Measurements from ENCODE around the gene NEK3.
"Not testable (repeated sequence)": the region's sequence is repeated elsewhere in the genome, so short reads cannot be mapped to it uniquely, and the experiment has no call there.

Gene NEK3

DNA sequence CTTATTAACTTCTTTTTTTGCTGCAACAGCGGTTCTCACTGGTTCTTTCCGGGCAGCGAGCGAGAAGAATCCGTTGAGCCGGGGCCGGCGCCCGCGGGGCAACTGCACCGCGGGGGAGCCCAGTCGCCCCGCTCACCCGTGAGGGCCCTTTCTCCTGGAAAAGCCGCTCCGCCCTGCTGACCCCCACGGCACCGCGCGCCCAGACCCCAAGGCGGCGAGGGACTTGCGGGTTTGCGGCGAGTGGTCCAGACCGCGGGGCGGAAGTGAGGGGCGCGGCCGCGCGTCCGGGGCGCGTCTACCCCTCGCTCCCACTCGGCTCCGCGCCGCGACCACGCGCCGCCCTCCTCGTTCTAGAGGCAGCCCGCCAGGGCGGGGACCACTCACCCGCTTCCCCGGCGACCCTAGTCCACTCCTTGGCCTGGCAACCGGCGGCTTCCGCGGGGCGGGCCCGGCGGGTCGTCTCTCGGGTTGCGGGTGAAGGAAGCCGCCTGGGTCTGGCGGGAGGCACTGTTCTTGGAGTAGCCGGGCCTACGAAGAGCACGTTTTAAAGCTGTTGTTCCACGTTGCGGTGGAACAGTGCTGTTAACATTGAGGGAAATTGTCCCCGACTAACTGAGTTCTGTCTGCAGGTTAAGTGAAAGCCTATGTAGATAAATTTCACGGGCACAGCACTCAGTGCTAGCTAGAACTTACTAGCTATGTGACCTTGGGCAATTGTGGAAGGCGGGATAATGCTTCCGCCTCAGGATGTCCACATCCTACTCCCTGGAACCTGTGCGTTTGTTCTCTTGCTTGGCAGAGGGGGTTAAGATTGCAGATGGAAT, at the start of gene NEK3:
Gene NEK3 (minus strand): TSS at position 439 of the 824 bp plus-strand sequence. CDS start 3,406 bp downstream, outside the sequence.
- peak within 1 kb of the TSS; percentile 73 for H3K4me3 ChIP-seq (replicated peaks; ENCODE audit: low read depth, low read length)
- peak; percentile 78 for DNase-seq (ENCODE audit: extremely low read depth, insufficient read length)
- no peak for TF ChIP-seq CTCF (IDR thresholded peaks at IDR 0.05; ENCODE audit: insufficient read depth, low read length, poor library complexity, severe bottlenecking)
- no peaks in the 10 kb centered on the region for H3K27me3 ChIP-seq (replicated peaks; ENCODE audit: control insufficient read depth, insufficient read depth, low read length)
- no peaks in the 10 kb centered on the region for H3K36me3 ChIP-seq (ENCODE audit: control insufficient read depth, insufficient read depth, low read length)

DNA sequence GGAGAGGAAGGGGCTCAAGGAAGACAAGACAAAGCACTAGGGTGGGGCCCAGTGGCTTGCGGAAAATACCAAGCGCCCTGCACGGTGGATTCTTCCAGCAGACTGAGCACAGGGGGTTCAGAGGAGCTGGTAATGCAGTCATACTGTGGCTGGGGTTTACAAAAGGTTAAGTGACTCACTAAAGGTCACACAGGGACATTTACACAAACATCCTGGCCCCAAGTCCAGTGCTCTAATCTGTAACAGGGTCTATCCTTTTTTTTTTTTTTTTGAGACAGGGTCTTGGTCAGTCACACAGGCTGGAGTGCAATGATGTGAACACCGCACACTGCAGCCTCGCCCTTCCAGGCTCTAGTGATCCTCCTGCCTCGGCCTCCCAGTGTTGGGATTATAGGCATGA, 49.0 kb upstream of the NEK3 start:
- not testable (repeated sequence) for DNase-seq (ENCODE audit: extremely low read depth, insufficient read length)

GRCh38 chr13:52207896-52208295, 48.5 kb upstream of the NEK3 start:
- not testable (repeated sequence) for H3K36me3 ChIP-seq (ENCODE audit: control insufficient read depth, insufficient read depth, low read length); DNase-seq (ENCODE audit: extremely low read depth, insufficient read length)

More for the DNA sequence above, 49.0 kb upstream of the NEK3 start:
- H3K27me3 ChIP-seq (replicated peaks; ENCODE audit: control insufficient read depth, insufficient read depth, low read length); H3K36me3 ChIP-seq (ENCODE audit: control insufficient read depth, insufficient read depth, low read length); H3K4me3 ChIP-seq (replicated peaks; ENCODE audit: low read depth, low read length): not testable (repeated sequence)

DNA sequence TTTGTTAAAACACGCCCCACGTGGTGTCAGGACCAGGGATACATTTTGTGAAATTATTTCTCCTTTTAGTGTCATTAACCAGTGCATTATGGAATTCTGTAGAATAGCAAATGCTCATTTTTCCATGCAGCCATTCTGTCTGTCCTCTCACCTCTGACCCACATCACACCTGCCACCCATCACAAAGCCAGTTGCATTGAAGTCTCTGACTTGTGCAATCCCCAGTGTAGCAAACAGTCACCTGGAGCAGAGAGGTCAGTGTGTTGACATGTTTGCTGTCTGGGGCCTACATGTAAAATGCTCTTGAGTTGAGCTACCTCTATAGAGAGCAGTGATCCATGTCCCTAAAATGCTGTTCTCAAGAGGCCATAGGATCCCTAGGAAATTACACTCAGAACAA, 47.9 kb upstream of the NEK3 start:
- DNase-seq (ENCODE audit: extremely low read depth, insufficient read length); H3K27me3 ChIP-seq (replicated peaks; ENCODE audit: control insufficient read depth, insufficient read depth, low read length); H3K36me3 ChIP-seq (ENCODE audit: control insufficient read depth, insufficient read depth, low read length); H3K4me3 ChIP-seq (replicated peaks; ENCODE audit: low read depth, low read length): not testable (repeated sequence)

More at GRCh38 chr13:52207896-52208295, 48.5 kb upstream of the NEK3 start:
- not testable (repeated sequence) for H3K4me3 ChIP-seq (replicated peaks; ENCODE audit: low read depth, low read length); H3K27me3 ChIP-seq (replicated peaks; ENCODE audit: control insufficient read depth, insufficient read depth, low read length)

DNA sequence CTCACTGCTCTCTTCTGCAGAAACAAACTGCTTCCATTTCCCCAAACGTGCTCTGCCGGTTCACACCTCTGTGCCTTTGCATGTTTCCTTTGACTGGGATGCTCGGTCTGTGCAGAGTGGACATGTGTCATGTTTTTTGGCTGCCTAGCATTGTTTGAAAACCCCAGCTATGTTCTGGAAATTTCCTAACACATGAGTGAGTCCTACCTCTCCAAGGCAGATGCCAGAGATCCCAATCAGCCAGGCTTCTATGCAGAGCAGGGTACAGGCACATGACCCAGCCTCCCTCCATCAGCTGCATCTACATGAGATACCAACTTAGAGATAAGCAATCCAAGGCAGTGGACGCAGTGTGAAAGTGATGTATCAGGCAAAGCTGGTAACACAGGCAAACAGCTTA, 45.1 kb upstream of the NEK3 start:
- H3K4me3 ChIP-seq (replicated peaks; ENCODE audit: low read depth, low read length); H3K36me3 ChIP-seq (ENCODE audit: control insufficient read depth, insufficient read depth, low read length); DNase-seq (ENCODE audit: extremely low read depth, insufficient read length); H3K27me3 ChIP-seq (replicated peaks; ENCODE audit: control insufficient read depth, insufficient read depth, low read length): not testable (repeated sequence)

DNA sequence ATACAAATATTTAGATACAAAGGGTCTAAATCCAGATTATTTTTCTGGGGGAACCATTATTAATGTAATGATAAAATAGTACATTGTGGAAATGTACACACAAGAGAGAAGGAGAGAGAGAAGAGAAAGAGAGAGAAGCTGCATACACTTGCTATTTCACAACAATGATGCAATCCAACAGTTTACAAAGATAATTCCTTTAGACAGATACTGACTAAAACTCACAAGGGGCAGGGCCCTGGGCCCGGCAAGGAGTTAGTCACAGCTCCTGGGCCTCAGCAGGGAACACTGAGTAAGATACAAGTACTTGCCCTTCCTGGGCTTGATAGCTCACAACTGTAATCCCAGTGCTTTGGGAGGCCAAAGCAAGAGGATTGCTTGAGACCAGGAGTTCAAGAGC, 44.5 kb upstream of the NEK3 start:
- not testable (repeated sequence) for H3K36me3 ChIP-seq (ENCODE audit: control insufficient read depth, insufficient read depth, low read length); DNase-seq (ENCODE audit: extremely low read depth, insufficient read length); H3K4me3 ChIP-seq (replicated peaks; ENCODE audit: low read depth, low read length); H3K27me3 ChIP-seq (replicated peaks; ENCODE audit: control insufficient read depth, insufficient read depth, low read length)

DNA sequence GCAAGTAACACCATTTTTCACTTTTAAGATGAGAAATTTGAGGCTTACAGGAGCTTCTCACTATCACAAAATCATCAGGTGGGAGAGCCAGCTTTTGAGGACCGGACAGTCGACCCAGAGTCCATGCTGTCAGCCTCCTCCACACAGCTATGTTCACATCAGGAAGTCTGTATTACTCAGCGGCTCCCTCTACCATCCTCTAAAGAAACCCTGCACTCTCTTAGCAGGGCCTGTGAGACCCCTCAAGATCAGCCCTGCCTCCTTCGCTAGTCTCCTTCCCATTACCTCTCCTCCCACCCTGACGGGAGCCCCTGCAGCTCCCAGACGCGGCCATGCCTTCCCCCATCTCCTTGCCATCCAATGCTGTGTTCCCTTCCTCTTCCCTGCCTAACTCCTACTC, 43.1 kb upstream of the NEK3 start:
- H3K27me3 ChIP-seq (replicated peaks; ENCODE audit: control insufficient read depth, insufficient read depth, low read length); H3K4me3 ChIP-seq (replicated peaks; ENCODE audit: low read depth, low read length); DNase-seq (ENCODE audit: extremely low read depth, insufficient read length); H3K36me3 ChIP-seq (ENCODE audit: control insufficient read depth, insufficient read depth, low read length): not testable (repeated sequence)

DNA sequence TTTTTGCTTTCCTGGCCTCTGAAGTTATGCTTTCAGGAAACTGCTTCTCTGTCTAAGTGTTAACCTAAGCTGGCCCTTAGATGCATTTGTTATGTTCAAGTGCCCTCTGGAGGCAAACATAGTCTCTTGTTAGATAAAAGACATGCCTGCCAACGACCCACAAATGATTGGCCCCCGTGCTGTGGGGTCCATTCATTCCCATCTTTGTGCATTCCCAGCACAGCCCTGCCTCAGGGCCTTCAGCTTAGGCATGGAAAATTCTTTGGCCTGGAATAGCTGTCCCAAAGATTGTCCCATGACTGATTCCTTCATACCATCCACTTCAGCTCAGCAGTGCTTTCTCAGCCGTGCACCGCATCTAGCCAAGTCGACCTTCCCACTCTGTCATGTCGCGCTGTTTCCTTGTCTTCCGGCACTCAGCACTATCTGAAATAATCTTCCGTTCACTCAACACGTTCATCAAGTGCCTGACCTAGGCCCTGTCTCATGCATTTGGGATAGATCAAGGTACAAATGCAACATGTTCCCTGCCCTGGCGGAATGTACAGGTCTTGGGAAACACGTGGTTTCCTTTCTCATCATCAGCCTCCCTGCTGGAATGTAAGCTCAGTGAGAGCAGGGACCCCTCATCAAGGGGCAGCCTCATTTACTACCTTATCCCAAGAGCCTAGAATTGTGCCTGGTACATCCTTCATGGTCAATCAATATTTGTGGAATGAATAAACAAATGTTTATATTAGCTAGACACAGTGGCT, 42.2 kb upstream of the NEK3 start:
- peak; percentile 24 for TF ChIP-seq CTCF (IDR thresholded peaks at IDR 0.05; ENCODE audit: insufficient read depth, low read length, poor library complexity, severe bottlenecking)
- not testable (repeated sequence) for H3K36me3 ChIP-seq (ENCODE audit: control insufficient read depth, insufficient read depth, low read length); H3K27me3 ChIP-seq (replicated peaks; ENCODE audit: control insufficient read depth, insufficient read depth, low read length); DNase-seq (ENCODE audit: extremely low read depth, insufficient read length); H3K4me3 ChIP-seq (replicated peaks; ENCODE audit: low read depth, low read length)

Measured in GM06990 (cell line).